GM12878 (cell line): Measurements from ENCODE around the gene MSANTD4. TPM values are rescaled to one million over a fixed set of nuclear protein-coding genes. Genes with fewer than 3 reads are reported as not detected.

Source experiments
- ATAC-seq: fragments of 200-7000 bp; cut with Tn5 transposase; 3 replicates; pipeline ENCODE4 v1.9.1; 2020; ENCODE audit warnings: mild to moderate bottlenecking, moderate library complexity
- BruUV-seq: library from RNA; stranded (reverse); fragments of 400-500 nt; replicated peaks from 2 replicates; lab custom pipeline; 2021; lab: Mats Ljungman, UMichigan
- CTCF ChIA-PET: fragments of 300-600 bp; sonication (Branson Sonifier 250); formaldehyde crosslinking; extraction: SDS; loops from one replicate; lab custom pipeline; 2021; ENCODE audit warnings: inconsistent platforms; lab: Yijun Ruan, JAX
- POLR2A ChIA-PET: fragments of 350-600 bp; formaldehyde crosslinking; extraction: SDS; loops from one replicate; lab custom pipeline; 2021; ENCODE audit warnings: inconsistent platforms; lab: Charles Lee
- RAD21 ChIA-PET: fragments of 300-600 bp; sonication (Branson Sonifier 250); formaldehyde crosslinking; loops from one replicate; lab custom pipeline; 2023; ENCODE audit warnings: antibody characterized with exemption; ENCODE audit not compliant: unreplicated experiment; lab: Charles Lee
- SMC1A ChIA-PET: fragments of 300-600 bp; sonication (Branson Sonifier 250); formaldehyde crosslinking; loops from one replicate; lab custom pipeline; 2023; ENCODE audit not compliant: unreplicated experiment, uncharacterized antibody; lab: Charles Lee
- DNase-seq: peaks from one replicate; pipeline ENCODE4 v3.0.0-alpha.2; 2011; ENCODE audit warnings: low read depth, low spot score
- FAIRE-seq: peaks from 3 replicates; lab custom pipeline; 2011; peaks lifted over from hg19 to GRCh38; lab: Jason Lieb, UNC
- H2AFZ ChIP-seq: 2 replicates; pipeline ENCODE4 v1.6.0; 2011; ENCODE audit warnings: low read depth, low read length, control low read depth; ENCODE audit not compliant: control insufficient read depth
- H3K27ac ChIP-seq: 2 replicates; pipeline ENCODE4 v1.5.1; 2011; ENCODE audit warnings: control low read depth; ENCODE audit not compliant: control insufficient read depth, insufficient read depth
- H3K27me3 ChIP-seq, 2 experiments: replicated peaks in 1 of 2; 2 replicates each; pipeline versions ENCODE4 v1.6.0 to v1.6.1; 2011; ENCODE audit warnings: low read length in 1 of 2; ENCODE audit not compliant: control insufficient read depth in 2 of 2, insufficient read depth in 2 of 2
- H3K36me3 ChIP-seq, 2 experiments: 2 replicates each; pipeline ENCODE4 v1.5.1; 2011; ENCODE audit warnings: low read length in 1 of 2; ENCODE audit not compliant: control insufficient read depth in 2 of 2, insufficient read depth in 2 of 2
- H3K4me1 ChIP-seq: 2 replicates; pipeline ENCODE4 v1.6.1; 2011; ENCODE audit warnings: mild to moderate bottlenecking, low read length, moderate library complexity, mixed read lengths; ENCODE audit not compliant: control insufficient read depth, insufficient read depth
- H3K4me2 ChIP-seq: 2 replicates; pipeline ENCODE4 v1.6.0; 2011; ENCODE audit warnings: control low read depth; ENCODE audit not compliant: control insufficient read depth, insufficient read depth
- H3K4me3 ChIP-seq: fragments of 200-600 bp; sonication (generic); 2 replicates; pipeline ENCODE4 v1.5.1; 2016
- H3K79me2 ChIP-seq: 2 replicates; pipeline ENCODE4 v1.6.0; 2011; ENCODE audit warnings: low read length; ENCODE audit not compliant: control insufficient read depth, insufficient read depth
- H3K9ac ChIP-seq: 2 replicates; pipeline ENCODE4 v1.8.0; 2011; ENCODE audit warnings: low read length, control low read depth, mixed read lengths; ENCODE audit not compliant: control insufficient read depth, insufficient read depth
- H3K9me3 ChIP-seq: replicated peaks from 3 replicates; pipeline ENCODE4 v1.5.1; 2011; ENCODE audit warnings: mild to moderate bottlenecking, low read length; ENCODE audit not compliant: control insufficient read depth, insufficient read depth
- H4K20me1 ChIP-seq: 2 replicates; pipeline ENCODE4 v1.6.0; 2011; ENCODE audit not compliant: control insufficient read depth, insufficient read depth
- ASH2L ChIP-seq: fragments of 300-600, 200-600 bp; sonication (generic); IDR thresholded peaks from 2 replicates; pipeline ENCODE4 v1.6.1; 2017; ENCODE audit warnings: low read depth, mild to moderate bottlenecking, borderline replicate concordance
- CBX3 ChIP-seq: fragments of 200-600 bp; sonication (generic); IDR thresholded peaks from 2 replicates; pipeline ENCODE4 v1.6.1; 2016; ENCODE audit warnings: low read depth, borderline replicate concordance
- CREM ChIP-seq: IDR thresholded peaks from 2 replicates; pipeline ENCODE4 v1.6.1; 2014; ENCODE audit warnings: antibody characterized with exemption, low read depth
- IRF5 ChIP-seq: fragments of 450-650 bp; IDR thresholded peaks from 2 replicates; pipeline ENCODE4 v1.6.1; 2017; ENCODE audit warnings: borderline replicate concordance
- RAD21 ChIP-seq: IDR thresholded peaks from 2 replicates; pipeline ENCODE4 v1.6.1; 2011; ENCODE audit warnings: mild to moderate bottlenecking, low read depth, low read length, moderate library complexity; ENCODE audit not compliant: insufficient read depth
- SUZ12 ChIP-seq: fragments of 200-600 bp; sonication (generic); IDR thresholded peaks from one replicate; pipeline ENCODE4 v1.6.1; 2018; ENCODE audit warnings: antibody characterized with exemption, mild to moderate bottlenecking; ENCODE audit not compliant: unreplicated experiment
- ZBTB11 ChIP-seq: fragments of 450-650 bp; formaldehyde crosslinking; IDR thresholded peaks from 2 replicates; pipeline ENCODE4 v1.5.0; 2022; ENCODE audit warnings: mild to moderate bottlenecking, missing genetic modification characterization
- ZSCAN29 ChIP-seq: fragments of 450-650 bp; IDR thresholded peaks from 2 replicates; pipeline ENCODE4 v1.6.1; 2017; ENCODE audit warnings: mild to moderate bottlenecking, moderate library complexity
- in situ Hi-C: fragments of 300-500 bp; cut with MboI; formaldehyde crosslinking; loops from 9 replicates; pipeline ENCODE4 v1.14.3; 2018; ENCODE audit warnings: mixed read lengths
- intact Hi-C: fragments of 100-400 bp; cut with micrococcal nuclease; formaldehyde crosslinking; loops from one replicate; pipeline ENCODE4 v1.14.2; 2022; ENCODE audit not compliant: unreplicated experiment
- polyA plus RNA-seq, 11 experiments: library from polyadenylated mRNA; depleted of rRNA in 4 of 11; unstranded in 6 of 11; stranded (reverse) in 5 of 11; fragments of >200 nt; fragmentation: Nextera tagmentation in 4 of 11; fragmentation: Illumina TruSeq in 1 of 11; extraction: Ambion mirVana in 4 of 11; extraction: Trizol in 1 of 11; gene quantifications; 1 replicate in 1 of 11; 2 replicates in 10 of 11; pipeline versions ENCODE4 v1.2.1 to v1.2.3, GENCODE V29; 2011 to 2016; ENCODE audit warnings: inconsistent platforms in 2 of 11, missing spikeins in 2 of 11, low read depth in 1 of 11
- total RNA-seq, 4 experiments: library from RNA; depleted of rRNA in 3 of 4; stranded (reverse); fragments of >200 nt in 3 of 4; fragmentation: Illumina TruSeq in 1 of 4; extraction: Trizol in 1 of 4; gene quantifications; 2 replicates each; pipeline versions ENCODE4 v1.2.1 to v1.2.3, GENCODE V29; 2013 to 2021
- TF ChIP-seq, protein P1 (sequence below): fragments of 450-650 bp; IDR thresholded peaks from 2 replicates; pipeline ENCODE4 v1.6.1; 2018; ENCODE audit warnings: mild to moderate bottlenecking, low read depth, moderate library complexity; ENCODE audit not compliant: partially characterized antibody

The MSANTD4 gene
- total and polyA plus RNA-seq, 10 of the 15 experiments (the other 5 are each of a cell fraction or from before 2014, with no cell fraction given) = 8.7 to 23.9 (median 16.0) TPM

DNA sequence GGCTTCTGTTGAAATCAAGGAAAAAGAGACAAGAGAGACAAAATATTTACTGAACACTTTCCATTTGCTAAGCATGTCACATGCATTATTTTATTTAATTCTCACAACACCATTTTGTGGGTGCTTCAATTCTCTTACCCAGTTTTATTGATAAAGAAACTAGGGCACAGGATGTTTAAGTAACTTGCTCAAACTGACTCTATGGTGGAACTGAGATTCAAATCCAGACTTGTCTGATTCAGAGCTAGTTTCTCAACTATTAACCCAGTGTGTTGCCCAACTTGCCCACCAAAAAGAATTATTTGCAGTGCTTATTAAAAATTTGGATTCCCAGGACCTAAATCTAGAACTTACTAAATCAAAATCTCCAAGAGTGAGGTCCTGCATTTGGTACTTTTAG lies 21.5 kb upstream of the MSANTD4 start:
- ChIA-PET CTCF (no interaction called here), POLR2A (no interaction called here), RAD21 (no interaction called here), SMC1A (interaction anchor here (0.6 kb wide), 1 partner anchor 64 kb away, joined by 3 read pairs; no protein-coding TSS in a partner anchor)
- no peak for TF ChIP-seq SUZ12
- no peak for TF ChIP-seq ASH2L
- TF ChIP-seq IRF5 = no peak
- TF ChIP-seq ZBTB11 = no peak
- no peak for TF ChIP-seq RAD21
- no peak for TF ChIP-seq CBX3
- no peak for TF ChIP-seq ZSCAN29
- no peak for TF ChIP-seq CREM
- TF ChIP-seq, protein P1, sequence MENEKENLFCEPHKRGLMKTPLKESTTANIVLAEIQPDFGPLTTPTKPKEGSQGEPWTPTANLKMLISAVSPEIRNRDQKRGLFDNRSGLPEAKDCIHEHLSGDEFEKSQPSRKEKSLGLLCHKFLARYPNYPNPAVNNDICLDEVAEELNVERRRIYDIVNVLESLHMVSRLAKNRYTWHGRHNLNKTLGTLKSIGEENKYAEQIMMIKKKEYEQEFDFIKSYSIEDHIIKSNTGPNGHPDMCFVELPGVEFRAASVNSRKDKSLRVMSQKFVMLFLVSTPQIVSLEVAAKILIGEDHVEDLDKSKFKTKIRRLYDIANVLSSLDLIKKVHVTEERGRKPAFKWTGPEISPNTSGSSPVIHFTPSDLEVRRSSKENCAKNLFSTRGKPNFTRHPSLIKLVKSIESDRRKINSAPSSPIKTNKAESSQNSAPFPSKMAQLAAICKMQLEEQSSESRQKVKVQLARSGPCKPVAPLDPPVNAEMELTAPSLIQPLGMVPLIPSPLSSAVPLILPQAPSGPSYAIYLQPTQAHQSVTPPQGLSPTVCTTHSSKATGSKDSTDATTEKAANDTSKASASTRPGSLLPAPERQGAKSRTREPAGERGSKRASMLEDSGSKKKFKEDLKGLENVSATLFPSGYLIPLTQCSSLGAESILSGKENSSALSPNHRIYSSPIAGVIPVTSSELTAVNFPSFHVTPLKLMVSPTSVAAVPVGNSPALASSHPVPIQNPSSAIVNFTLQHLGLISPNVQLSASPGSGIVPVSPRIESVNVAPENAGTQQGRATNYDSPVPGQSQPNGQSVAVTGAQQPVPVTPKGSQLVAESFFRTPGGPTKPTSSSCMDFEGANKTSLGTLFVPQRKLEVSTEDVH = no peak
- FAIRE-seq = no peak
- no peak overlapping the region for H3K4me2 ChIP-seq
- intact Hi-C loops = no loop called here
- BruUV-seq = no TSS peak
- no peaks in the 10 kb centered on the region for H3K36me3 ChIP-seq
- H3K79me2 ChIP-seq = no peaks in the 10 kb centered on the region
- H4K20me1 ChIP-seq = no peaks in the 10 kb centered on the region
- no peaks in the 10 kb centered on the region for H3K9me3 ChIP-seq
- H3K9ac ChIP-seq = no peak overlapping the region
- in situ Hi-C loops = no loop called here
- no peak overlapping the region for H2AFZ ChIP-seq
- H3K4me3 ChIP-seq = no peak overlapping the region
- no peaks in the 10 kb centered on the region for H3K4me1 ChIP-seq
- H3K27me3 ChIP-seq = no peaks in the 10 kb centered on the region
- no peak for ATAC-seq
- no peak overlapping the region for H3K27ac ChIP-seq
- no peak for DNase-seq
